Uterus (tissue), 4 donors: Measurements from ENCODE around the gene LMBR1. TPM values are rescaled to one million over a fixed set of nuclear protein-coding genes. Genes with fewer than 3 reads are reported as not detected.
"Not testable (repeated sequence)": the region's sequence is repeated elsewhere in the genome, so short reads cannot be mapped to it uniquely, and the experiment has no call there.

Experiments
- DNase-seq, 2 donors: peaks; one replicate each; pipeline ENCODE4 v3.0.0-alpha.2; 2019 to 2020
- H3K27ac ChIP-seq, 2 donors: fragments of 200-600 bp; sonication (generic); 1 replicate in 1 of 2; 2 replicates in 1 of 2; pipeline ENCODE4 v1.5.1; 2016 to 2018
- H3K27me3 ChIP-seq, 2 donors: fragments of 200-600 bp; sonication (generic); one replicate each; pipeline ENCODE4 v1.5.1; 2018 to 2019; ENCODE audit warnings: control low read depth in 1 of 2
- H3K36me3 ChIP-seq, 2 donors: fragments of 200-600 bp; sonication (generic); one replicate each; pipeline ENCODE4 v1.5.1; 2019; ENCODE audit warnings: control low read depth in 1 of 2
- H3K4me1 ChIP-seq, 2 donors: fragments of 200-600 bp; sonication (generic); one replicate each; pipeline ENCODE4 v1.5.1; 2018 to 2019; ENCODE audit warnings: control low read depth in 1 of 2
- H3K4me3 ChIP-seq, 2 donors: fragments of 200-600 bp; sonication (generic); 1 replicate in 1 of 2; 2 replicates in 1 of 2; pipeline ENCODE4 v1.5.1; 2018 to 2019; ENCODE audit warnings: mild to moderate bottlenecking in 1 of 2
- H3K9me3 ChIP-seq, 2 donors: fragments of 200-600 bp; sonication (generic); one replicate each; pipeline ENCODE4 v1.5.1; 2019; ENCODE audit warnings: control low read depth in 1 of 2
- CTCF ChIP-seq, 4 experiments: fragments of 200-600 bp in 2 of 4; fragments of 450-650 bp in 2 of 4; sonication (generic) in 2 of 4; IDR thresholded peaks; one replicate each; pipeline ENCODE4 v1.5.1; 2016 to 2019; ENCODE audit warnings: antibody characterized with exemption in 4 of 4, mild to moderate bottlenecking in 2 of 4, moderate library complexity in 1 of 4
- POLR2A ChIP-seq, 2 donors: fragments of 450-650 bp; IDR thresholded peaks; one replicate each; pipeline ENCODE4 v1.6.1; 2016; ENCODE audit warnings: antibody characterized with exemption in 2 of 2, mild to moderate bottlenecking in 1 of 2, moderate library complexity in 1 of 2
- intact Hi-C: fragments of 100-400 bp; cut with DNase I; formaldehyde crosslinking; loops from one replicate; pipeline ENCODE4 v1.15.1; 2023; ENCODE audit warnings: low total_unique reads
- total RNA-seq, 4 donors: library from RNA; depleted of rRNA in 3 of 4; stranded (reverse); fragments of >200 nt in 3 of 4; gene quantifications; one replicate each; pipeline versions ENCODE4 v1.1.0 to v1.2.4, GENCODE V29; 2014 to 2023
- donor health status: DM: yes; HTN: yes; CAD: no.

The LMBR1 gene
- total RNA-seq, 4 donors from 2014 or later, result 54.4 to 1,378 (median 140) TPM

- Histone ChIP-seq H3K27ac (no peak overlapping the region), H3K27me3 (no peaks in the 10 kb centered on the region), H3K4me1 (no peaks in the 10 kb centered on the region), H3K4me3 (no peak overlapping the region), H3K36me3 (no peaks in the 10 kb centered on the region), H3K9me3 (no peaks in the 10 kb centered on the region)
- no peak for DNase-seq
- intact Hi-C loops, result no loop called here
- TF ChIP-seq CTCF (IDR thresholded peaks at IDR 0.05) (no peak), POLR2A (IDR thresholded peaks at IDR 0.05) (no peak)
Measured at GRCh38 chr7:156906200-156906649, 13.2 kb upstream of the LMBR1 start.

DNA sequence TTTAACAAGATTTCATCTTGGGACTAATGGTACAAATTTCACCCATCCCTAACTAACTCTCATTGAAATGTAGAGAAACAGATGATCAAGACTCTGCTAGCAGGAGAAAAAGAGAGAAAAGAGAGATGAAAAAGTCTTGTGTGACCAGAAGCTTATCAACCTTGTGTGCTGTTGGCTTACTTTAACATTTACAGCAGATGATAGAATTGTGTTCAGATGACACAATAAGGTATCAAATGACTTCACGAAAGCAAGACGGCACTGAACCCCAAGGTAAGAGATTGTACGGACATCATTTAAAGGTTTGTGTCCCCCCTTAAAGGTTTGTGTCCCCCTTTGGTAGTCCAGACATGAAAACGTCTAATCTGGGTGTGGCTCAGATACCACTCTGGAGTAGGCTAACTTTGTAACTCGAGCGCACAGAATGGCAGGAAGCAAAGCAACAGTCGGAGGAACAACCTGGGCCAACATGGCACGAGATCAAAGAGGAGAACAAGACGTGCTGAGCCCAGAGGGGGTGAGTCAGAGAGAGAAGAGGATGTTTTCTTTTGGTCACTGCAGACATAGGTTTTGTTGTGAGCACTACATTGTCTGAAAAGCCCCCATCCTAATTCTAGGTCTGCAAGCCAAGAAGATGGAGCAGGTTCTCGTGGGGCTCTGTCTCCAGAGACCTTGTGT is 10.4 kb upstream of the LMBR1 start:
- H3K4me3 ChIP-seq, result no peak overlapping the region
- H3K9me3 ChIP-seq, result no peaks in the 10 kb centered on the region
- intact Hi-C loops, result no loop called here
- TF ChIP-seq CTCF (IDR thresholded peaks at IDR 0.05), result no peak
- TF ChIP-seq POLR2A (IDR thresholded peaks at IDR 0.05), result no peak
- peak overlapping the region; percentile 39 to 64 for H3K27ac ChIP-seq
- no peaks in the 10 kb centered on the region for H3K27me3 ChIP-seq
- peak in 1 of 2 donors; percentile 76 for DNase-seq
- H3K4me1 ChIP-seq, result no peaks in the 10 kb centered on the region
- H3K36me3 ChIP-seq, result no peaks in the 10 kb centered on the region

- H3K36me3 ChIP-seq, DNase-seq, H3K9me3 ChIP-seq, H3K4me1 ChIP-seq, intact Hi-C loops, H3K4me3 ChIP-seq, H3K27me3 ChIP-seq, H3K27ac ChIP-seq: not testable (repeated sequence)
Measured at GRCh38 chr7:156900093-156900492, 7.1 kb upstream of the LMBR1 start.

GRCh38 chr7:156898938-156899337 is 6.0 kb upstream of the LMBR1 start:
- no peak for TF ChIP-seq POLR2A (IDR thresholded peaks at IDR 0.05)
- intact Hi-C loops, result no loop called here
- no peaks in the 10 kb centered on the region for H3K27me3 ChIP-seq
- H3K27ac ChIP-seq, result no peak overlapping the region
- no peaks in the 10 kb centered on the region for H3K4me1 ChIP-seq
- H3K36me3 ChIP-seq, result no peaks in the 10 kb centered on the region
- no peak for DNase-seq
- H3K9me3 ChIP-seq, result no peaks in the 10 kb centered on the region
- H3K4me3 ChIP-seq, result no peak overlapping the region

DNA sequence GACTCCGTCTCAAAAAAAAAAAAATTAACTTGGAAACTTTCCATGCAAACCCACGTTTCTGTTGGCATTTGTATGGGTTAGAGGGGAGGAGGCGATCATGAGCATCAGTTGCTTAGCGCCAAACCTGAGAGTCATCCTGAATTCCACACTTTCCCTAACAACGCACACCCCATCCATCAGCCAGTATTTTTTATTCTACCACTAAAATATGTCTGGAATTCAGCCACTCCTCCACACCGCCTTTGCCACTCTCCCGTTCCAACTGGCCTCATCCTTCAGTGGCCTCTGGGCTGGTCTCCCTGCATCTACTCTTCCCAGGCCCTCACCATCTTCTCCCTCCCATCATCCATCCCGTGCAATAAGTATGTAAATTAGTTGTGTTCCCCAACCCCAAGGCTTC is 4.7 kb upstream of the LMBR1 start:
- H3K4me3 ChIP-seq, result no peak overlapping the region
- intact Hi-C loops, result no loop called here
- TF ChIP-seq POLR2A (IDR thresholded peaks at IDR 0.05) (no peak), CTCF (IDR thresholded peaks at IDR 0.05) (no peak)
- no peak for DNase-seq
- no peak overlapping the region for H3K27ac ChIP-seq
- no peaks in the 10 kb centered on the region for H3K4me1 ChIP-seq
- no peaks in the 10 kb centered on the region for H3K36me3 ChIP-seq
- no peaks in the 10 kb centered on the region for H3K27me3 ChIP-seq
- no peaks in the 10 kb centered on the region for H3K9me3 ChIP-seq

- Histone ChIP-seq H3K4me1 (peaks cover 0 to 5% of the 10 kb centered on the region in 2 donors), H3K36me3 (no peaks in the 10 kb centered on the region), H3K27me3 (no peaks in the 10 kb centered on the region), H3K27ac (peak overlapping the region in 1 of 2 donors; percentile 84), H3K9me3 (no peaks in the 10 kb centered on the region), H3K4me3 (no peak overlapping the region)
- TF ChIP-seq CTCF (IDR thresholded peaks at IDR 0.05), result no peak
- TF ChIP-seq POLR2A (IDR thresholded peaks at IDR 0.05), result no peak
- intact Hi-C loops, result no loop called here
- no peak for DNase-seq
Measured at GRCh38 chr7:156896388-156897022, 3.5 kb upstream of the LMBR1 start.
